BLaER1 (cell line): ENCODE results near the gene XYLT1.

ENCODE experiments used
- H3K27ac ChIP-seq: shearing (Covaris generic); formaldehyde crosslinking; 2 replicates; pipeline ENCODE4 v1.8.1; 2022
- H3K27me3 ChIP-seq: shearing (Covaris generic); formaldehyde crosslinking; 2 replicates; pipeline ENCODE4 v1.8.1; 2022
- H3K36me3 ChIP-seq: shearing (Covaris generic); formaldehyde crosslinking; 2 replicates; pipeline ENCODE4 v1.8.1; 2022
- H3K4me1 ChIP-seq: shearing (Covaris generic); formaldehyde crosslinking; 2 replicates; pipeline ENCODE4 v1.8.1; 2022
- H3K4me2 ChIP-seq: shearing (Covaris generic); formaldehyde crosslinking; 2 replicates; pipeline ENCODE4 v1.8.1; 2022
- H3K4me3 ChIP-seq: shearing (Covaris generic); formaldehyde crosslinking; 2 replicates; pipeline ENCODE4 v1.8.1; 2022
- H3K9ac ChIP-seq: shearing (Covaris generic); formaldehyde crosslinking; 2 replicates; pipeline ENCODE4 v1.8.1; 2022
- H3K9me3 ChIP-seq: shearing (Covaris generic); formaldehyde crosslinking; 2 replicates; pipeline ENCODE4 v1.8.1; 2022
- H4K20me1 ChIP-seq: shearing (Covaris generic); formaldehyde crosslinking; 2 replicates; pipeline ENCODE4 v1.8.1; 2022
- Cebpa-rat ChIP-seq: shearing (Covaris generic); IDR thresholded peaks from 2 replicates; pipeline ENCODE4 v1.8.1; 2022

The XYLT1 gene

DNA sequence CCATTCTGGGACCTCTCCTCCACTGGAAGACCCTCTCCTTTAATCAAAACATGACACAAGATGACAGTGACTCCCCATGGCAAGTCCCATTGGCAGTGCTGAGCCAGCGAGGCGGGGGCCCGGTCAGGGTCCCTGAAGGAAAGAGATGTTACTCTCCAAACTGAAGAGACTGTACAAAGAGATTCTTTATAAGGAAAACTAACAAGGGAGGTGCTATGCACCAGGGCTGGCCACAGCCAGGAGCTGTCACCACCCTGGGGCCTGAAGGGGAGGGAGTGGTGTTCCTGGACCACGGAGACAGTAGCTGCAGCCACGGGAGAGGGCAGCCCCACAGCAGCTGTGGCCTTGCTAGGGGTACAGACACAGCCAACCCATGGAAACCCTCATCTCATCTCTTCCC lies 123.1 kb downstream of the XYLT1 start:
- Histone ChIP-seq H3K9me3 (no peaks in the 10 kb centered on the region), H3K9ac (peak overlapping the region; percentile 80), H3K4me1 (peaks cover 100% of the 10 kb centered on the region), H3K4me2 (peak overlapping the region; percentile 84), H3K36me3 (no peaks in the 10 kb centered on the region; the same call in 1 of the 2 replicates), H3K4me3 (peak overlapping the region; percentile 43; the same call in 1 of the 2 replicates), H3K27ac (peak overlapping the region; percentile 98), H4K20me1 (no peaks in the 10 kb centered on the region), H3K27me3 (no peaks in the 10 kb centered on the region)
- no peak for TF ChIP-seq Cebpa-rat

DNA sequence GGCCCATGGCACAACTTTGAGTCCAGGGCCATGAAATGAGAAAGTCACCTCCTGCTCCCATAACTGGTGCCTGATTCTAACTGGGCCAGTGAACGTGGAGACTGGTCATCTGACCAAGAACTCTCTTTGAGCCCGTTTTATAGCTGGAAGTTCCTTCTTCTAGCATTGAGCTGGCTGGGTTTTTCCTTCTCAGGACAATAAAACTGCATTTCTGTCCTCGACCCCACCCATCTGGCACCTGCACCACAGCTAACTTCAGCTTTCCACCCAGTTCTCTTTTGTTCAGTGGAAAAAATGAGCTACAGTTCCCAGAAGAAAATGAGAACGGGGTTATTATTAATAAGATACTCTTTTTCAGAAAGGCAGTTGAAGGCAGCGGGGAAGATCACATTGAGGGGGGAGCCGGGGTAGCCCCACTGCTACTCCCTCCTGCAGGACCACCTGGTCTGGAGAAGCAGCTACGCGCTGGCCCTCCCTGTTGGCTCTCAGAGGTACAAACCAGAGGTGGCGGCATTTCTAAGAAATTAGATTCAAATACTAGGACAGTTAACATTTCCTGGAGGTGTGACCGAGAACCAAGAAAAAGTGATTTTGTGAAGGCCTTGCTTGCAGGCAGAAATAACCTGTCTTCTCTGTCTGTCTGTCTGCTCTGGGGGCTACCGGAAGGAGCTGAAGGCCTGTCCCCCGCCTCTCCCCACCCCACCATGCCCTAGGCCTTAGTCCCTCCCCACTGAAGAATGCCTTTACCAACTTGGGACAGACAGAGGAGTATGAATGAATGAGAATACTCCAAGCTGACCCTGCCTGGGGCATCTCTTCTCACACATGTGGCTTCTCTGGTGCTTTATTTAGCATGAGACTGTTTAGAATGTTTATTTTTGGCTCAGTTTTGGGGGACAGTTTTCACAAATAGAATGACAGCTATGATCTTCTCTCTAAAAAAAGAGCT lies 123.9 kb downstream of the XYLT1 start:
- Histone ChIP-seq H3K27ac (peak overlapping the region; percentile 98), H3K9me3 (no peaks in the 10 kb centered on the region), H3K4me1 (peaks cover 100% of the 10 kb centered on the region), H3K9ac (peak overlapping the region; percentile 80), H3K27me3 (no peaks in the 10 kb centered on the region), H3K4me2 (peak overlapping the region; percentile 84), H4K20me1 (no peaks in the 10 kb centered on the region), H3K36me3 (no peaks in the 10 kb centered on the region; the same call in 1 of the 2 replicates), H3K4me3 (peak overlapping the region; percentile 43)
- no peak for TF ChIP-seq Cebpa-rat

DNA sequence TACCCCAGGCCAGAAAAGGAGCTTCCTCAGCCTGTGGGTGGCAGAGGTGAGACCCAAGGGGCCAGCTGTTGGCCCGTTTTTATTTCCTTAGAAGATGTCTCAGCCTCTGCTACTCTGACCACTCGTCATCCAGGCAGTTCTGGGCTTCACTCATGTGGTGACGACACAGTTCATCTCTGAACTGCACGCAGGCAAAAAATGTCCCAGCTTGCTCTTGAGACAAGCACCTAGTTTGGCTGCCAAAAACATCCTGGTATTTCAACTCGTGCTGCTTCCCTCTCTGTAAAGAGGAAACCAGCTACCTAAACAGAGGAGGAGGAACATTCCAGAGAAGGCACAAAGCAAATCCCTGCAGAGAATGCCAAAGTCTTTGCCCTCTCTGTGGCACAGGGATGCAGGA lies 125.7 kb downstream of the XYLT1 start:
- no peaks in the 10 kb centered on the region for H3K27me3 ChIP-seq
- H3K27ac ChIP-seq, result peak overlapping the region; percentile 98
- TF ChIP-seq Cebpa-rat, result no peak
- H4K20me1 ChIP-seq, result no peaks in the 10 kb centered on the region
- H3K36me3 ChIP-seq, result no peaks in the 10 kb centered on the region; the same call in 1 of the 2 replicates
- H3K4me2 ChIP-seq, result peak overlapping the region; percentile 84
- peak overlapping the region; percentile 80 for H3K9ac ChIP-seq
- H3K4me1 ChIP-seq, result peaks cover 100% of the 10 kb centered on the region
- no peaks in the 10 kb centered on the region for H3K9me3 ChIP-seq
- H3K4me3 ChIP-seq, result no peak overlapping the region

DNA sequence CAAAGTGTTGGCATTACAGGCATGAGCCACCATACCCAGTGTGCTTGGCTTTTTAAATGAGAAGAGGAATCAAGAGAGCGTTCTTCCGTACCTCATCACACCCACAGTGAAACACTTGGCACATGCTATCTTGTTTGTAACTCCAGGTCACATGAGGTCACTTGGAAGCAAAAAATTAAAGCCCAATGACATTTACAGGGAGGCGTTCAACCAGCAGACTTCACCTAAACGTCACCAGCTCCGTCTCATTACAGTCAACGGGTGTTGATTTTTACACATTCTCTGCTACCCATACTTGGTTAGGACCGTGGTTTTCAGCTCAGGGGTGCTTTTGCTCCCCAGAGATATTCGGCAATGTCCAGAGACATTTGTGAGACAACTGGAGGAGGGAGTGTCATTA lies 127.0 kb downstream of the XYLT1 start:
- no peak for TF ChIP-seq Cebpa-rat
- H3K4me2 ChIP-seq, result peak overlapping the region; percentile 84
- H3K27me3 ChIP-seq, result no peaks in the 10 kb centered on the region
- H3K9me3 ChIP-seq, result no peaks in the 10 kb centered on the region
- H4K20me1 ChIP-seq, result no peaks in the 10 kb centered on the region
- no peaks in the 10 kb centered on the region; the same call in 1 of the 2 replicates for H3K36me3 ChIP-seq
- peak overlapping the region; percentile 98 for H3K27ac ChIP-seq
- peak overlapping the region; percentile 80 for H3K9ac ChIP-seq
- peak overlapping the region; percentile 29; the same call in 1 of the 2 replicates for H3K4me3 ChIP-seq
- peaks cover 95% of the 10 kb centered on the region for H3K4me1 ChIP-seq

DNA sequence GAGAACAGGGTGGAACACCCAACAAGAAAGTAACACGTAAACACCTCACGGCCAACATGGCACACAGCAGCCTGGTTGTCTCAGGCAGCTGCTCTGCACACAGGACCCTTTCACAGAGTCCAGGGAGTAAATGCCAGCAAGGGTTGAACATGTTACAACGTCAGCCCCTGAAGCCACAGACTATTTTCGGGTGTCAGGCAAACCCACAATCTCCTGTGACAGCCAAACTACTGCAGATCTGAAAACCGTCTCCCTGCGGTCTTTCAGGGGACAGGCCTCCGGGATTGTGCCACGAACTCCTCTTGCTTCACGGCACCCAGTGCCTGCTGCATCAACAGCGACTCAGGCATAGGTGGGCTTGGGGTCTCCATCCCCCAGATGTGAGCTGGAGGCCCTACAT lies 127.7 kb downstream of the XYLT1 start:
- H3K27ac ChIP-seq, result peak overlapping the region; percentile 98
- H3K36me3 ChIP-seq, result peaks cover 7% of the 10 kb centered on the region; the same call in 1 of the 2 replicates
- H3K9ac ChIP-seq, result peak overlapping the region; percentile 80
- no peaks in the 10 kb centered on the region for H3K27me3 ChIP-seq
- H3K4me1 ChIP-seq, result peaks cover 94% of the 10 kb centered on the region
- H3K4me2 ChIP-seq, result peak overlapping the region; percentile 84
- H3K4me3 ChIP-seq, result peak overlapping the region; percentile 50
- TF ChIP-seq Cebpa-rat, result peak; percentile 92; the same call in 1 of the 2 replicates
- H3K9me3 ChIP-seq, result no peaks in the 10 kb centered on the region
- H4K20me1 ChIP-seq, result no peaks in the 10 kb centered on the region

DNA sequence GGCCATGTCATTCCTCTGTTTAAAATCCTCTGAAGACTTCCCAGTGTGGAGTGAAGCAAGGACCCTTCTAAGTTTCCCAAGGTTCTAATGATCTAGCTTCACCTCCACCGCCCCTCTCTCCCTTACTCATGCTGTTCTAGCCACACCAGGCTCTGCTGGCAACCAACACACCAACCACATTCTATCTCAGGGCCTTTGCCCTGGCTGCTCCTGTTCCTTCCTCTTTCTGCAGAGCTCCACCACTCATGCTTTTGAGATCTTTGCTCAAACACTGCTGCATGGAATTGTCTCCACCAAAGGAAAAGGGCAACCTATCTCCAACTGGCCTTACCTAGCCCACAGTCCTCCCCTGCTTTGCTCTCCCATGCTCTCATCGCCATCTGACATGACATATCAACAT lies 128.7 kb downstream of the XYLT1 start:
- H3K4me1 ChIP-seq, result peaks cover 93% of the 10 kb centered on the region
- peaks cover 16% of the 10 kb centered on the region for H3K36me3 ChIP-seq
- peak overlapping the region; percentile 98 for H3K27ac ChIP-seq
- no peaks in the 10 kb centered on the region for H4K20me1 ChIP-seq
- peak overlapping the region; percentile 80 for H3K9ac ChIP-seq
- no peaks in the 10 kb centered on the region for H3K27me3 ChIP-seq
- H3K4me2 ChIP-seq, result peak overlapping the region; percentile 84
- H3K9me3 ChIP-seq, result no peaks in the 10 kb centered on the region
- peak overlapping the region; percentile 50 for H3K4me3 ChIP-seq
- TF ChIP-seq Cebpa-rat, result no peak

DNA sequence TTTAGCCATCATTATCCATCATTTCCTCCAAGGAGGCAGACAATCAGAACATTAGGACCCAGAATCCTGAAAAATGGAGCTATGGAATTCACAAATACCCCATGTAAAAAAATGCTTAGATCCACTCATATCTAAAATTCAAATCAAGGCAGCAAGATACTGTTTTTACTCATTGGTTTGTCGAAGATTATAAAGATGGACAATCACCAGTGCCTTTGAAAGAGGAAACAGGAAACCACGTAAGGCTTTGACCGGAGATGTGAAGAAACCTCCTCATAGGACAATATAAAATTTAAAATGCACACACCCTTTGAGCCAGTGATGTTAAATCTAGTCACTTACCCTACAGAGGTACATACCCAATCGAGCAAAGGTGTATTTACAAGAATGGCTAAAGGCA lies 130.0 kb downstream of the XYLT1 start:
- H3K9me3 ChIP-seq, result no peaks in the 10 kb centered on the region
- H4K20me1 ChIP-seq, result no peaks in the 10 kb centered on the region
- H3K9ac ChIP-seq, result peak overlapping the region; percentile 9; the same call in 1 of the 2 replicates
- no peak overlapping the region for H3K4me3 ChIP-seq
- H3K27me3 ChIP-seq, result no peaks in the 10 kb centered on the region
- peaks cover 22% of the 10 kb centered on the region for H3K36me3 ChIP-seq
- TF ChIP-seq Cebpa-rat, result no peak
- H3K27ac ChIP-seq, result peak overlapping the region; percentile 98
- H3K4me2 ChIP-seq, result peak overlapping the region; percentile 84
- H3K4me1 ChIP-seq, result peaks cover 93% of the 10 kb centered on the region

DNA sequence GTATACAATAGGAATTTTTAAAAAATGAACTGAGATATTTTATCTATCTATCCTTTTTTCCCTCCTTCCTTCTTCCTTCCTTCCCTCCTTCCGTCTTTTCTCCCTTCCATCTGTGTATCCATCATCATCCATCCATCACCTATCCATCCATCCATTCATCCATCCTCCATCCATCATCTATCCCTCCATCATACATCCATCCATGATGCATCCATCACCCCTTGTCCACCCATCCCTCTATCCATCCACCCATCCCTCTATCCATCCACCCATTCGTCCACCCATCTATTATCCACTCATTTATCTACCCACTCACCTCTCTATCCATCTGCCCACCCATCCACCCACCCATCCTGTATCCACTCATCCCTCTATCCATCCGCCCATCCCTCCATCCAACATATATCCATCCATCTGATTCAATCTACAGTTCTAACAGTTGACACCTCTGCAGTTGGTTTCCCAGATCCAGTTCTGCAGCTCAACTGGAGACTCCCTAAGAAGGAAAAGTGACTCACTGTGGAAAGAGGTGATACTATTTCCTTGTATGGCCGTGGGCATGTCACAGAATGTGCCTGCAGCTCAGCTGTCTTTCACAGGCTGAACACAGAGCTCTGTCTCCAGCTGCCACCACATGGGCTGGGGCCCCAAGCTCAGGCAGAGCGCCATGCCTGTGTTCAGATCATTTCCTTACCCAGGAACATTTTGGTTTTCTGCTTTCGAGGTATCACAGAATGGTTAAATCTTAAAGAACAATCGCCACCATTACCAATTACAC lies 130.8 kb downstream of the XYLT1 start:
- H3K4me2 ChIP-seq, result peak overlapping the region; percentile 84
- no peak overlapping the region for H3K4me3 ChIP-seq
- H3K27ac ChIP-seq, result peak overlapping the region; percentile 98
- H3K4me1 ChIP-seq, result peaks cover 93% of the 10 kb centered on the region
- H3K27me3 ChIP-seq, result no peaks in the 10 kb centered on the region
- no peak overlapping the region for H3K9ac ChIP-seq
- no peaks in the 10 kb centered on the region for H4K20me1 ChIP-seq
- H3K9me3 ChIP-seq, result no peaks in the 10 kb centered on the region
- H3K36me3 ChIP-seq, result peaks cover 22% of the 10 kb centered on the region
- no peak for TF ChIP-seq Cebpa-rat

DNA sequence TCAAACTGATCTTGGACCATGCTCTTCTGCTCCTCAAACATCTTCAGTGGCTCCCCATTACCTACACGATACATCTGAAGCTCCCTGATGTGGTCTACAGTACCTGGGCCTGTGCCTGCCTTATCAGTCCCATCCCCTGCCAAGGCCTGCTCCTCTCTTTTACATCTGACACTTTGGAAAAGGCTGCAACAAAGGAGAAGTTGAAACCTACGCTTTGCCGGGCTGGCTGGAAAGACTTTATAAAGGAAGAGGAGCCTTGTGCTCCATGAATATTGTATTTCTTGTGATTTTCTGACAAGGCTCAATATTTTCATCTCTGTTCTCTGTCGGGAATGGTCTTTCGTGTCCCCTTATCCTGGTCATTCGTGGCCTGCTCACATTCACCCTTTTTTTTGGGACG lies 132.5 kb downstream of the XYLT1 start:
- Histone ChIP-seq H3K4me2 (no peak overlapping the region), H3K4me3 (no peak overlapping the region), H3K9me3 (no peaks in the 10 kb centered on the region), H3K27me3 (no peaks in the 10 kb centered on the region), H3K4me1 (peaks cover 91% of the 10 kb centered on the region), H3K27ac (peak overlapping the region; percentile 32; the same call in 1 of the 2 replicates), H4K20me1 (no peaks in the 10 kb centered on the region), H3K36me3 (peaks cover 22% of the 10 kb centered on the region), H3K9ac (no peak overlapping the region)
- no peak for TF ChIP-seq Cebpa-rat
